ENCODE measurements around the gene ZDBF2.
A peak's percentile ranks its signal among the peaks of the same experiment; 100 is the strongest.
"Not testable (repeated sequence)": the region's sequence is repeated elsewhere in the genome, so short reads cannot be mapped to it uniquely, and the experiment has no call there.

The ZDBF2 gene

GRCh38 chr2:206274434-206275311 lies at the start of gene ZDBF2:
Gene ZDBF2, plus strand, starts transcription at chr2:206274663. Its CDS starts 7,187 bp downstream, at chr2:206281850.
- TF ChIP-seq EZH2phosphoT487 (IDR thresholded peaks at IDR 0.05; ENCODE audit: borderline replicate concordance, low read length) (no peak), CTCF (IDR thresholded peaks at IDR 0.05; ENCODE audit: low read depth, low read length, poor library complexity, severe bottlenecking) (no peak)
- Histone ChIP-seq H3K9me3 (ENCODE audit: control insufficient read depth, insufficient read depth, low read length) (no peaks in the 10 kb centered on the region), H3K4me1 (ENCODE audit: control insufficient read depth, low read length) (peaks cover 24% of the 10 kb centered on the region), H3K79me2 (ENCODE audit: control insufficient read depth, low read length) (peaks cover 6% of the 10 kb centered on the region), H3K27ac (ENCODE audit: low read depth, low read length) (no peak within 1 kb of the TSS), H3K4me3 (ENCODE audit: low read length) (peak within 1 kb of the TSS; percentile 81), H3K27me3 (ENCODE audit: control insufficient read depth, low read length) (peaks cover 49% of the 10 kb centered on the region), H3F3A (ENCODE audit: control insufficient read depth, insufficient read depth) (peaks cover 6% of the 10 kb centered on the region), H3K36me3 (ENCODE audit: control insufficient read depth, low read length) (no peaks in the 10 kb centered on the region), H3K4me2 (ENCODE audit: low read length) (peak within 1 kb of the TSS; percentile 72), H4K20me1 (ENCODE audit: control insufficient read depth, insufficient read depth, low read depth, low read length) (no peaks in the 10 kb centered on the region), H3K9me2 (replicated peaks; ENCODE audit: control insufficient read depth, low read length) (no peaks in the 10 kb centered on the region)

GRCh38 chr2:206225435-206226232 lies 48.8 kb upstream of the ZDBF2 start:
- Histone ChIP-seq H3K4me1 (ENCODE audit: control insufficient read depth, low read length) (no peaks in the 10 kb centered on the region), H3K36me3 (ENCODE audit: control insufficient read depth, low read length) (no peaks in the 10 kb centered on the region), H3K9me2 (replicated peaks; ENCODE audit: control insufficient read depth, low read length) (no peaks in the 10 kb centered on the region), H4K20me1 (ENCODE audit: control insufficient read depth, insufficient read depth, low read depth, low read length) (no peaks in the 10 kb centered on the region), H3K9me3 (ENCODE audit: control insufficient read depth, insufficient read depth, low read length) (no peaks in the 10 kb centered on the region), H3K27me3 (ENCODE audit: control insufficient read depth, low read length) (peaks cover 10% of the 10 kb centered on the region), H3F3A (ENCODE audit: control insufficient read depth, insufficient read depth) (no peaks in the 10 kb centered on the region), H3K79me2 (ENCODE audit: control insufficient read depth, low read length) (no peaks in the 10 kb centered on the region), H3K4me2 (ENCODE audit: low read length) (no peak overlapping the region), H3K27ac (ENCODE audit: low read depth, low read length) (no peak overlapping the region), H3K4me3 (ENCODE audit: low read length) (no peak overlapping the region)
- TF ChIP-seq EZH2phosphoT487 (IDR thresholded peaks at IDR 0.05; ENCODE audit: borderline replicate concordance, low read length) (no peak), CTCF (IDR thresholded peaks at IDR 0.05; ENCODE audit: low read depth, low read length, poor library complexity, severe bottlenecking) (no peak)

- not testable (repeated sequence) for H3K9me3 ChIP-seq (ENCODE audit: control insufficient read depth, insufficient read depth, low read length); H3K36me3 ChIP-seq (ENCODE audit: control insufficient read depth, low read length); H3K27ac ChIP-seq (ENCODE audit: low read depth, low read length); H3K27me3 ChIP-seq (ENCODE audit: control insufficient read depth, low read length); H3F3A ChIP-seq (ENCODE audit: control insufficient read depth, insufficient read depth); H3K9me2 ChIP-seq (replicated peaks; ENCODE audit: control insufficient read depth, low read length); H4K20me1 ChIP-seq (ENCODE audit: control insufficient read depth, insufficient read depth, low read depth, low read length); H3K79me2 ChIP-seq (ENCODE audit: control insufficient read depth, low read length); H3K4me1 ChIP-seq (ENCODE audit: control insufficient read depth, low read length); H3K4me2 ChIP-seq (ENCODE audit: low read length); H3K4me3 ChIP-seq (ENCODE audit: low read length)
Observed at GRCh38 chr2:206228636-206229035, 45.8 kb upstream of the ZDBF2 start.

GRCh38 chr2:206229642-206230041 lies 44.8 kb upstream of the ZDBF2 start:
- Histone ChIP-seq H3K4me3 (ENCODE audit: low read length) (no peak overlapping the region), H3K79me2 (ENCODE audit: control insufficient read depth, low read length) (no peaks in the 10 kb centered on the region), H3K9me3 (ENCODE audit: control insufficient read depth, insufficient read depth, low read length) (no peaks in the 10 kb centered on the region), H3K4me2 (ENCODE audit: low read length) (no peak overlapping the region), H3K27ac (ENCODE audit: low read depth, low read length) (no peak overlapping the region), H4K20me1 (ENCODE audit: control insufficient read depth, insufficient read depth, low read depth, low read length) (no peaks in the 10 kb centered on the region), H3K36me3 (ENCODE audit: control insufficient read depth, low read length) (no peaks in the 10 kb centered on the region), H3K27me3 (ENCODE audit: control insufficient read depth, low read length) (0 out of 2 replicates have a peak, but pooled peaks cover 2% of the 10 kb centered on the region), H3K9me2 (replicated peaks; ENCODE audit: control insufficient read depth, low read length) (no peaks in the 10 kb centered on the region), H3K4me1 (ENCODE audit: control insufficient read depth, low read length) (no peaks in the 10 kb centered on the region), H3F3A (ENCODE audit: control insufficient read depth, insufficient read depth) (no peaks in the 10 kb centered on the region)
- TF ChIP-seq CTCF (IDR thresholded peaks at IDR 0.05; ENCODE audit: low read depth, low read length, poor library complexity, severe bottlenecking) (no peak), EZH2phosphoT487 (IDR thresholded peaks at IDR 0.05; ENCODE audit: borderline replicate concordance, low read length) (no peak)

Measured in DOHH2 (cell line).